Testis (tissue), 2 donors: ENCODE data around the gene CYP4F11.

Source experiments
- POLR2A ChIP-seq: fragments of 450-650 bp; IDR thresholded peaks from one replicate; pipeline ENCODE4 v1.6.1; 2017; ENCODE audit warnings: antibody characterized with exemption, mild to moderate bottlenecking, moderate library complexity
- TF ChIP-seq, protein P1 (sequence below), 3 experiments: fragments of 450-650 bp in 2 of 3; fragments of 200-600 bp in 1 of 3; sonication (generic) in 1 of 3; IDR thresholded peaks; one replicate each; pipeline ENCODE4 v1.5.1; 2016 to 2019; ENCODE audit warnings: antibody characterized with exemption in 3 of 3, mild to moderate bottlenecking in 2 of 3, moderate library complexity in 1 of 3

DNA sequence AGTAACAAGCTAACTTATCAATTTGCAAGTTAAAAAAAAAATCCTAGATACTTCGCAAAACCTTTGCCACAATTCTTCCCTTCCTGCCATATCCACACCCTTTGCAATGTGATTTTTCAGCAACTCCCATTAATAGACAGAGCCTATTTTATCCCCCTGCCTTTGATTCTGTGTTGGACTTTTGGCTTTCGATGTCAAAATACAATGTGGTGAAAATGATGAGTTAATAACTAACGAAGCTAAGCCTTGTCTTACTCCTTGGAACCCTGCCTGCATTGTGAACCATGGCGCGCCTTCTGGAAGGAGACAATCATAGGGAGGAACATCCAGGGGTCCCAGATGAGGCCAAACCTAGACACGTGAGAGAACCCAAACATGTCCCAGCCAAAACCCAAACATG, 42.9 kb downstream of the CYP4F11 start:
- TF ChIP-seq, protein P1, sequence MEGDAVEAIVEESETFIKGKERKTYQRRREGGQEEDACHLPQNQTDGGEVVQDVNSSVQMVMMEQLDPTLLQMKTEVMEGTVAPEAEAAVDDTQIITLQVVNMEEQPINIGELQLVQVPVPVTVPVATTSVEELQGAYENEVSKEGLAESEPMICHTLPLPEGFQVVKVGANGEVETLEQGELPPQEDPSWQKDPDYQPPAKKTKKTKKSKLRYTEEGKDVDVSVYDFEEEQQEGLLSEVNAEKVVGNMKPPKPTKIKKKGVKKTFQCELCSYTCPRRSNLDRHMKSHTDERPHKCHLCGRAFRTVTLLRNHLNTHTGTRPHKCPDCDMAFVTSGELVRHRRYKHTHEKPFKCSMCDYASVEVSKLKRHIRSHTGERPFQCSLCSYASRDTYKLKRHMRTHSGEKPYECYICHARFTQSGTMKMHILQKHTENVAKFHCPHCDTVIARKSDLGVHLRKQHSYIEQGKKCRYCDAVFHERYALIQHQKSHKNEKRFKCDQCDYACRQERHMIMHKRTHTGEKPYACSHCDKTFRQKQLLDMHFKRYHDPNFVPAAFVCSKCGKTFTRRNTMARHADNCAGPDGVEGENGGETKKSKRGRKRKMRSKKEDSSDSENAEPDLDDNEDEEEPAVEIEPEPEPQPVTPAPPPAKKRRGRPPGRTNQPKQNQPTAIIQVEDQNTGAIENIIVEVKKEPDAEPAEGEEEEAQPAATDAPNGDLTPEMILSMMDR (IDR thresholded peaks at IDR 0.05): no peak
- TF ChIP-seq POLR2A: no peak
